DND-41 (cell line): ENCODE data around the gene PBX3.

ENCODE experiments used
- EZH2 ChIP-seq: IDR thresholded peaks from 3 replicates; pipeline ENCODE4 v1.6.1; 2012; ENCODE audit warnings: borderline replicate concordance, low read depth, mild to moderate bottlenecking, moderate library complexity, low read length, inconsistent platforms; ENCODE audit not compliant: severe bottlenecking
- TF ChIP-seq, protein P1 (sequence below): IDR thresholded peaks from 2 replicates; pipeline ENCODE4 v1.5.1; 2012; ENCODE audit warnings: borderline replicate concordance, low read length, moderate library complexity, mild to moderate bottlenecking; ENCODE audit not compliant: poor library complexity, severe bottlenecking; ENCODE audit errors: extremely low read depth

DNA sequence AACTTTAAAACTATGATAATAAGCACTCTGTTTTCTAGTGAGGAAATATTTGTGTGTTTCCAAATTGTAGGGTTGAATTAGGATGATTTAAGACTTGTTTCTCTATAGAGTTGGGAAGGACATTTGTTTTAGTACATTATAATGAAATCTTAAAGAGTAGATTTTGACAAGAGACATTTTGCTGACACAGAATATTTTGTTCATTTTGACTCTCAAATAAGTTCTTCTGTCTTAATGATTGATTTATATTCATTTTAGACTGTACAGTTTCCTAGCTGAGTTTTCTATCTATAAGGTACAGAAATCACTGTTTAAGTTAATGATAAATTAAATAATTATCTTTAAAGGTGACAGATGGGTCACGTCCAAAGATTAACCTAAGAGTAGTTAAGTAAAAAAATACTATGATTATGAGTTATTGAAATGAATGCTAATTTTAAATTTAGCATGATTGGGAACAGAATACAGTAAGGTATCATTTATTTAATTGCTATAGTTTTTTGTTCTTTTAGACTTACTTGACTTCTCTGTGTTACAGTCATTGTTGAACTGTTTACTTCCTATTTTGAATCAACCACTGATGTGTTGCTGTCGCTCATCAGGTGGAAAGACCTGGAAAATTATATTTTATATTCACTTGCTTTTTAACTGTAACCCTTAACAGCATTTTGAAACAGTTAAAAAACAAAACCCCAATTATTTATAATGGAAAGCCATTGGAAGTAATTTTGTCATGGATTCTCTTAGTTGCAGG lies 19.5 kb downstream of the PBX3 start:
- no peak for TF ChIP-seq EZH2
- TF ChIP-seq, protein P1, sequence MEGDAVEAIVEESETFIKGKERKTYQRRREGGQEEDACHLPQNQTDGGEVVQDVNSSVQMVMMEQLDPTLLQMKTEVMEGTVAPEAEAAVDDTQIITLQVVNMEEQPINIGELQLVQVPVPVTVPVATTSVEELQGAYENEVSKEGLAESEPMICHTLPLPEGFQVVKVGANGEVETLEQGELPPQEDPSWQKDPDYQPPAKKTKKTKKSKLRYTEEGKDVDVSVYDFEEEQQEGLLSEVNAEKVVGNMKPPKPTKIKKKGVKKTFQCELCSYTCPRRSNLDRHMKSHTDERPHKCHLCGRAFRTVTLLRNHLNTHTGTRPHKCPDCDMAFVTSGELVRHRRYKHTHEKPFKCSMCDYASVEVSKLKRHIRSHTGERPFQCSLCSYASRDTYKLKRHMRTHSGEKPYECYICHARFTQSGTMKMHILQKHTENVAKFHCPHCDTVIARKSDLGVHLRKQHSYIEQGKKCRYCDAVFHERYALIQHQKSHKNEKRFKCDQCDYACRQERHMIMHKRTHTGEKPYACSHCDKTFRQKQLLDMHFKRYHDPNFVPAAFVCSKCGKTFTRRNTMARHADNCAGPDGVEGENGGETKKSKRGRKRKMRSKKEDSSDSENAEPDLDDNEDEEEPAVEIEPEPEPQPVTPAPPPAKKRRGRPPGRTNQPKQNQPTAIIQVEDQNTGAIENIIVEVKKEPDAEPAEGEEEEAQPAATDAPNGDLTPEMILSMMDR, result no peak
